ENCODE results near the gene ITIH6.
"Not testable (repeated sequence)": the region's sequence is repeated elsewhere in the genome, so short reads cannot be mapped to it uniquely, and the experiment has no call there.

The ITIH6 gene

DNA sequence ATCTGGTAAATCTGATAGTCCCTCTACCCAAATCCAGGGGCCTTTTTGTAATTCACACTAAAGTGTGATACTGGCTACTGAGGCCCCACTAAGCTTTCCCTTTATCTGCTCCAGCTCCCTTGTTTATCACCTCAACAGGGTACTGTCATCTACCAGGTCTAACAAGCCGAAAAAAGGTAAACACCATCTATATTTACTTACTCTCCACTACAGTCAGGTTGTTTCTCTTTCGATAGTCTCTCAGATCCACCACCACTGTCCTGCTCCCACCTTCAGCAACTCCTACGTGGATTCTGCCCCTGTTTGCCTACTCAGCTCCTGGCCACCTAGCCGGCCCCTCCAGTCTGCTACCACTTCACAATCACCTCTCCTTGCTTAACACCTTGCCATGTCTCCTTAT is 3.3 kb downstream of the ITIH6 start:
- DNase-seq = no peak

DNA sequence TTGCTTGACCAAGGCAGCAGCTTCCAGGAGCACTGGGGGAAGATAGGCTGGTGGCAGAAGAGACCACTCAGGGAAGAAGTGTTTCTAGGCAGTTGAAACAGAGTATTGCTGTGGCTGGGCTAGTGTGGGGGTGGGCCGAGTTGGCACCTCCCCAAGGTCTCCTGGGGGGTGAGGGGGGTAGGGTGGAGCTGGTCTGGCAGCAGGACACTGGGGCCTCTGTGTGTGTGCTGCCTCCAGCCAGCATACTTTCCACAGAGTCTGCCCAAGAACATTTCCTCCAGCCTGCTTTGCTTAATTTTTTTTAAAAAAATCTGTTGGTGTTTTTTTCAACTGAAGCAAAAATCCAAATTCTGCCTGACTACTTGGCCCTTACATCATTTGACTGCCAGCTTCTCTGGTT is 4.0 kb downstream of the ITIH6 start:
- no peak for DNase-seq

DNA sequence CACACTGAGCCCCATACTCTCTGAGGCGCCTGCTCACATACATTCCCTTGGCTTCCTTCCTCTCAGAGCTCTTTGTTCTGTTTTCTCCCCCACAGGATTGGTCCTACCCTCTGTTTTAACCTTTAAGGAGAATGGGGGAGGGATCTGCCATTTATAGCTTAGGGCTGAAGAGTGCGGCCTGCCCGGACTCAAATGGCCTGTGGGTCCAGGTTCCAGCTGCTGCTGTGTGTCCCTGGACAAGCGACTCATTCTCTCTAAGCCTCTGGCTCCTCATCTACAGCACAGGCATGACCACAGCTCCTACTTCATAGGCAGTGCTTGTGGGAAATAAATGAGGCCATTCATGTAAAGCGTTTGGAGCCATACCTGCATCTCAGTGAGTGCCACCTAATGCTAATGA is 8.7 kb downstream of the ITIH6 start:
- not testable (repeated sequence) for DNase-seq

DNA sequence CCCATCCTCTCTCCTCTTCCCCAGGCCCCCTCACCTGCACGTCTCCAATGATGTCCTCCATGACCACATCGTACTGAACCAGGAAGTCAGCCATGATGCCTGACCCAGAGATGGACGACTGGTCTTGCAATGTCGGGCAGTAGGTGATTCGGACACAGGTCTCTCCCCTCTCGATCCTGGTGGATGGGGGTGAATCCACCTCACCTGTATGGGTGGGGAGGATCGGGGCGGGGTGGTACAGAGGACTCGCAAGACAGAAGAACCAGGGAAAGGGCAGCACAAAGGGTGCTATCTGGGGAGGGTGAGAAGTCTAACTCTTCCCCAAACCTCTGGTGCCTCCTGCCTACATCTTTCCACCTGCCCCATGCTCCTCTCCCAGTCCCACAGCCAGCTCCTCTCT is 9.6 kb downstream of the ITIH6 start:
- no peak for DNase-seq

DNA sequence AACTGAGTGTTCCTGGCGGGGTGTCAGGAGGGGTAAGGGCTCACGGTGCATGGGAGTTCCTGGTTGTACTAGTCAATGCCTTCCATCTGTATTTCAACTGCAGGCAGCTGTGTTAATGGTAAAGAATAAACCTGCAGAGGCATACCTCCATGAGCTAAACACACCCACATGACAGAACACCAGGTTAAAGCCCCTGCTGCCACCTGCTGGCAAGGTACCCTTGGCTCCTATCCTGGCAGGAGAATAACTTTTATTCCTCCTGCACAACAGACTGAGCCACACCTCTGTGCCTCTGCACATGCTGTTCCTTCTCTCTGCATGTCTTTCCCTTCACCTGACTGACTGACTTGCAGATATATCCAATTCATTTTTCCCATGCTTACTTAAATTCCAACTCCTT is 11.1 kb downstream of the ITIH6 start:
- DNase-seq = no peak

DNA sequence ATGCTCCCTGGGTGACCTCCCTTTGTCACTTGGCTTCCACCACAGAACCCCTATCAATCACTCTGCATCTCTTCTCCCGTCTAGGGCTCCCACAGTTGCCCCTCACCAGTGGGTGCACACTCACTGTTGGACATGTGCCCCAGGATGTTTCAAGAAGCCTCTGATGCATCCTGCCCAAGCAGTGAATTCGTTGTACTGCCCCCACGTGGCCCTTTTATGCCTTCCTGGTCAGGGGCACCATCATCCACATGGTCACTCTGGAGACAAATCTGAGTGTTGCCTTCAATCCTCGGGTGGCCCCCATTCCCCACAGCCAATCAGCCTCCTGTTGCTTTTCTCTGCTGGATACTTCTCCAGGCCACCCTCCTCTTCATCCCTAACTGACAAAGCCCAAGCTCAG is 12.2 kb downstream of the ITIH6 start:
- no peak for DNase-seq

DNA sequence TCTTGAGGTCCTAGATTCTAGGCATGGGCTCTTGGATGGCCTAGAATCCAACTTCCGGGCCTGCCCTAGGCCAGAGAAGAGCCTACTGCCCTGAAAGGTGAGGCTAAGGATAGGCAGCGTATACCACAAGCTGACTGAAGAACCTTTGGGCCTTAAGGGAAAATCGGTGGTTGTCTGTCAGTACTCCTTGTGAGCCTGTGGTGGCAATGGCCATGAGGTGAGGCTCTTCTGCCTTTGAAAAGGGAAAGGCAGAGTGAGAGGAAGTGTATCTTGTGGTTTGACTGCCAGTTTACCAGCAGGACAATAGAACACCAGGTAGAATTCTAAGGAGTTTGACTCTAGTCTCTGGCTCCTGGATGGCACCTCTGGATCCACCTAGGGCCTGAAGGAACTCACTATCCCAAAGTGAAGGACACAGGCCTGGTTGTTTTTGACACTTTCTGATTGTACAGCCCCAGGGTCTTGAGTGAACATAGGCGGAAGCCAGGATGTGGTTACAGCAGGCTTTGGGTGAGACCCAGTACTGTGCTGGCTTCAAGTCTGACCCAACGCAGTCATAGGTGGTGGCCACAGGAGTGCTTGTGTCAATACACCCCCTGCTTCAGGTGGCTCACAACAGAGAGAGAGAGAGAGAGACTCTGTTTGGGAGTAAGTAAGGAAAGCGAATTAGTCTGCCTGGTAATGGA is 20.9 kb downstream of the ITIH6 start:
- no peak for DNase-seq

DNA sequence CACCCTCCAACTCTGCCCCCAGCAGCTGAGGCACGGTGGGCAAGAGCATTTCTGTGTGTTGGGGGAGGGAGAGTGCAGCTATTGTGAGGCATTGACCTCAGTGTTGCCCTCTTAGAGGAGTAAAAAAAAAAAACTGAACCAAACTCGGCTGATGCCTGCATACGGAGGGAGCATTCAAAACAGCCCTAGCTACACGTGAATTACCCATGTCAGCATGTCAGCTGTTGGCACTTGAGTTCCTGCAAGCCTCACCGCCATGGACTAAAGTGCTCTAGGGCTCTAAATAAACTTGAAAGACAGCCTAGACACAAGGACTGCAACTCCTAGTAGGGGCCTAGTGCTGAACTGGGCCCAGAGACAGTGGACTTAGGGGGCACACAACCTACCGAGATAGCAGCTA is 22.0 kb downstream of the ITIH6 start:
- DNase-seq = no peak

DNA sequence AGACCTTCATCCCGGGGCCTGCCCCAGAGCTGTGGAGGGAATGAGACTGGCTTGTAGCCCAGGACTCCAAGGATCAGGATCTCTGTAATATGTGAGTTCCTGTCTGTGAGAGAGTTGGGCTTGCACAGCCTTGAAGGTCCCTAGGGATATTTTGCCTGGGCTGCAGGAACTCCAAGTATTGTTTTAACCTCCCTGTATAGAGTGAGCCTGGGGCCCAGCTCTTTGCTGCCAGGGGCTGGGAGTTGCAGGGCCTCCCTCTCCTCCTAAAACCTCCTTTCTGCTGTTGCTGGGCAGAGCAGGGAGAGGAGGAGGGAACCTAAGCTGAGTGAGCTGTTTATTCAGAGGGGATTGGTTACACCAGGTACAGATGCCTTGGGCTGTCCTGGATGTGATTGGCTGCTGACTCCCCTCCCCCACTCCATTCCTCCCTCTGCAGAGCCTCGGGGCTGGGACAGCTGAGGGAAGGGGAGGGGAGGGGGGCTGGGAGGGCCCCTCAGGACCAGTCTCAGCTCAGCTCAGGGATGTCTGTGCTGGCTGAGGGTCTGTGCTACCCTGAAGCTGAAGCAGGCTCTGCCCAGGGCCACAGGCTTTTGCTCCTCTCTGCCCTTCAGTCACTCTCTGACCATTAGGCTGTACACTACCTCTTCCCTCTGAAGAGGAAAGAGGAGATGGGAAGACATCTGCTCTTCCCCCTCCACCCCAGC is 23.5 kb downstream of the ITIH6 start:
- DNase-seq = not testable (repeated sequence)

DNA sequence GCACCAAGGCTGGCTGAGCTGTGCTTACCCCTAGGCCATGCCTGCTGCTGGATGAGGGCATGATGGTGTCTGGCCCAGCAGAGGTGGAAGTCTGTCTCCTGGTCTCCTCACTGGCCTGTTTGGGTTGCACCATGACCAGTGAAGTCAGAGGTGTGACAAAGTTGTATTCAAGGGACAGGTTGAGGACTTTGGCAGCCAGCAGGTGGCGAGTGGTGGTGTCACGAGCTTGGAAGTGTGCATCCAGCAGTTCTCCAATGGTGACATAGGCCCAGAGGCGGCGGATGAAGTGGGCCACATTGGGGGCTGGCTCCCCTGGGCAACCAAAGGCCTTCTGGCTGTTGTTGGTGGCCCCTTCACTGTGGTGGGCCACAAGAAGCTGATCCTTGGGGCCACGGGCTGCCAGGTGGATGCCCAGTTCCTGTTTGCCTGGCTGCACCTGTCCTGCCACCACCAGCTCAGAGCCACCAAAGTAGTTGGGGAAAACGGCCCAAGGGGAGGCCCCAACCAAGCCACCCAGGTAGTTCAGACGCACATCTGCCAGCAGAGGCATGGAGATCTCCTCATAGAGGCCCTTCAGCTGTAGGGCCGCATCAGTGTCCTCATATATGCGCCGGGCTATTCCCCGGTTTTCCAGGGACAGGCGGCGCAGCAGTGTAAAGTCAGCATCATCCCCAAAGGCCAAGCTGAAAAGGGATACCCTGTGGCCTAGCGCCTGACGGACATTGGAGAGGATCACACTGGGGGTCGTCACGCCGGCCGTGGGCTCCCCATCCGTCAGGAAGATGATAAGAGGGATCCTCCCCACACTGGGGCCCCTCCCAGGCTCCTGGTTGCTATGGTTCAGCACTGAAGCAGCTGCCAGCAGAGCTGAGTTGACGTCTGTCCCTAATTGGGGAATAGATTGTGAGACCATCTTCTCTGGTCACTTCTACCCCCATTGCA is 39.7 kb downstream of the ITIH6 start:
- DNase-seq = no peak

DNA sequence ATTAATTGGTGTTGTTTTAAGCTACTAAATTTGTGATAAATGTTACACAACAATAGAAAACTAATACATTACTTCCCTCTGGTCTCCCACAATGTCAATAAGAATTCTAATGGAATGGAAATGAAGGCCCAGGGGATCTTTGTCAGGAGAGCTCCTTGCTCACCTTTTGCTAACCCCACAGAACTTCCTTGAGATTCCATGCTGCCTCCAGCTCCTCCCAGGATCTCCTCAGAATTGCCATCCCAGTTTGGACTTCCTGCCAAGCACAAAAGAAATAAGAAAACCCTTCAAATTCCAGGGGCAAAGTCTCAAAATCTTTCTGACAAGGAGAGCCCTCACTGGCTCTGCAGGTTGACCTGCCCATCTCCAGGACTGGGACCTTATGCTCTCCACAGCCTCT is 43.2 kb downstream of the ITIH6 start:
- DNase-seq = no peak

DNA sequence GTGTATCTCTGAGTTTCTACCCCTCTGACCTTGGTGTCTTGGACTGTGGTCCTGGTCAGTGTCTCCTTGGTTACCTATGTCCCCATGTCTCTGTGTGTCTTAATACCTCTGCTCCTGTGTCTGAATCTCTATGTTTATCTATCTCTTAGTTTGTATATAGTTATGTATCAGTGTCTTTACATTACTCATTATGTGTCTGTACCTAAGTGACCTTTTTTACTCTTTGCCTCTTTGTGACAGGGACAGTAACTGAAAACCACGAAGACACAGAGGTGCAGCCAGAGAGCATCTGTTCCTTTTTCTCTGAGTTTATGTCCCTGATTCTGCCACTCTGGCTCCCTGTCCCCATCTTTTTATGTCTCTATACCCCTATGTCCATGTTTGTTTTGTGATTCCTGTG is 49.4 kb downstream of the ITIH6 start:
- DNase-seq = no peak

DNA sequence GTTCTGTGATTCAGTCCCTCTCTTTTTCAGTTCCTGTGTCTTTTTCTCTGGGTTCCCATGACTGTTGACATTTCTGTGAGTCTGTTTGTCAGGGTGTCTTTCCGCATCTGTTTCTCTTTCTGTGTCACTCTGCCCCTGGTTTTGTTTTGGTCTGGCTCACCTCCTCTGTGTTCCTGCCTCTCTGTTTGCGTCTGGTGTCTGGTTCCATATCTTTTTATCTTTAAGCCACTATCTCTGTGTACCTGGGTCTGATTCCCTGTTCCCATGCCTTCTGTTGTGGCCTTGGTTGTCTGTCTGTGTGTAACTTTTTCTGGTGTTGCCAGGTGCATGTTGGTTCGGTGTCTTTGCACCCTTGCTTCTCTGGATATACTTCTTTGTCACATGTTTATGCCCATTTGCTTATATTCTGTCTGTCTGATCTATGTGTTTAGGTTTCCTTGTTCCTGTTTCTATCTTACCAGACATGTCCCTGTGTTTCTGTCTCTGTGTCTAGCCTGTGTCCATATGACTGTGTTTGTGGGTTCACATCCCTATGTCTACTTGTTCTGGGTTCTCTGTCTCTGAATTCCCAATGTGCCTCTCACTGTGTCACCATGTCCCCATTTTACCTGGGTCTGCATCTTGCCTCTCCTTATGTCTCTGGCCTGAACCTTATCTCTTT is 50.2 kb downstream of the ITIH6 start:
- no peak for DNase-seq

DNA sequence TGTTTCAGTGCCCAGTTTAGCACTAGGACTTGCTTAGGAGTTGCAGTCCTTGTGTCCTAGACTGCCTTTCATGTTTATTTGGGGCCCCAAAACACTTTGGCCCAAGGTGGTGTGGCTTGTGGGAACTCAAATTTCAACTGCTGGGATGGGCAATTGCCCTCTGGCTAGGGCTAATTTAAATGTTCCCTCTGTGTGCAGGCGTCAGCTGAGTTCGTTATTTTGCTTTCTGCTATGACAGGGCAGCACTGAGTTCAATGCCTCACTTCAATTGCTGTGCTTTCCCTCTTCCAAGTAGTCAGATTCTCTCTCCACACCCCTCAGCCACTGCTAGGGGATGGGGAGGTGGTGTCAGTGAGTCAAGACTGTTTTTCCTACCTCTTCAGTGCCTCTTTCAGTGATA is 51.1 kb downstream of the ITIH6 start:
- no peak for DNase-seq

DNA sequence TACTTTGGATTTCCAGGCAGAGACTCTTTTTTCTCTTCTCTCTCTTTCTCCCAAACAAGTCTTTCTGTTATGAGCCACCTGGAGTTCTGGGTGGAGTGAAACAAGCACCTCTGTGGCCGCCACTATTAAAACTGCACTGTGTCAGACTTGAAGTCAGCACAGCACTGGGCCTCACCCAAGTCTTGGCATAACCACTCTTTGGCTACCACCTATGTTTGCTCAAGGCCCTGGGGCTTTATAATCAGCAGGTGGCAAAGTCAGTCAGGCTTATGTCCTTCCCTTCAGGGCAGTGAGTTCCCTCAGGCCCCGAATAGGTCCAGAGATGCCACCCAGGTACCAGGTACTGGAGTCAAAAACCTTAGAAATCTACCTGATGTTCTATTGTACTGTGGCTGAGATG is 52.4 kb downstream of the ITIH6 start:
- no peak for DNase-seq

DNA sequence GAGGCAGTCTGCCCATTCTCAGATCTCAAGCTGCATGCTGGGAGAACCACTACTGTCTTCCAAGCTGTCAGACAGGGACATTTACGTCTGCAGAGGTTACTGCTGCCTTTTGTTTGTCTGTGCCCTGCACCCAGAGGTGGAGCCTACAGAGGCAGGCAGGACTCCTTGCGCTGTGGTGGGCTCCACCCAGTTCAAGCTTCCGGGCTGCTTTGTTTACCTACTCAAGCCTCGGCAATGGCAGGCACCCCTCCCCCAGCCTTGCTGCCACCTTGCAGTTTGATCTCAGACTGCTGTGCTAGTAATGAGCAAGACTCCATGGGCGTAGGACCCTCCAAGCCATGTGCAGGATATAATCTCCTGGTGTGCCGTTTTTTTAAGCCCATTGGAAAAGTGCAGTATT is 59.5 kb downstream of the ITIH6 start:
- not testable (repeated sequence) for DNase-seq

DNA sequence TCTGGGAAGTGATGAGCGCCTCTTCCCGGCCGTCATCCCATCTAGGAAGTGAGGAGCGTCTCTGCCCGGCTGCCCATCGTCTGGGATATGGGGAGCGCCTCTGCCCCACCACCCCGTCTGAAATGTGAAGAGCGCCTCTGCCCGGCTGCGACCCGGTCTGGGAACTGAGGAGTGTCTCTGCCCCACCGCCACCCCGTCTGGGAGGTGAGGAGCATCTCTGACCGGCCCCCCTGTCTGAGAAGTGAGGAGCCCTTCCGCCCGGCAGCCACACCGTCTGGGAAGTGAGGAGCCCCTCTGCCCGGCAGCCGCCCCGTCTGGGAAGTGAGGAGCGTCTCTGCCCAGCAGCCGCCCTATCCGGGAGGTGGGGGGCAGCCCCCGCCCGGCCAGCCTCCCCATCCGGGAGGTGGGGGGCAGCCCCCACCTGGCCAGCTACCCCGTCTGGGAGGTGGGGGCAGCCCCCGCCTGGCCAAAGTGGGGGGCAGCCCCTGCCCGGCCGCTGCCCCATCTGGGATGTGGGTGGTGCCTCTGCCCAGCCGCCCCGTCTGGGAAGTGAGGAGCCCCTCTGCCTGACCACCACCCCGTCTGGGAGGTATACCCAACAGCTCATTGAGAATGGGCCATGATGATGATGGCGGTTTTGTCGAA is 61.6 kb downstream of the ITIH6 start:
- not testable (repeated sequence) for DNase-seq

DNA sequence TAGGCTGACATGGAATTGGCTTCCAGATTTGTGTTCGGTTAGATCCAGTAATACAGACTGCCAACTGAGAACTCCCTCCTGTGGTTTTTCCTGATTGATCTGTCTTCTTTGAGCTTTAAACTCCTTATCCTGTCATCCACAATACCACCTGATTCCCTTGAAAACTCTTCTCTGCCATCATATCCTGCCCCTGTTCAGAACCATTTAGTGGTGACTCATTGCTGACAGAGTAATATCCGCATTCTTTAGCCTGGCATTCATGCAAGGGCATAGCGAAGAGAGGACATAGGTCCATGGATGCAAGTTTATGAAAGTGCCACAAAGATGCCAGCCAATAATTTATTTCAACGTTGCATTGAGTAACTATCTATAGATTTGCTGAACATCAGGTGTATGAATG is 76.6 kb downstream of the ITIH6 start:
- no peak for DNase-seq

DNA sequence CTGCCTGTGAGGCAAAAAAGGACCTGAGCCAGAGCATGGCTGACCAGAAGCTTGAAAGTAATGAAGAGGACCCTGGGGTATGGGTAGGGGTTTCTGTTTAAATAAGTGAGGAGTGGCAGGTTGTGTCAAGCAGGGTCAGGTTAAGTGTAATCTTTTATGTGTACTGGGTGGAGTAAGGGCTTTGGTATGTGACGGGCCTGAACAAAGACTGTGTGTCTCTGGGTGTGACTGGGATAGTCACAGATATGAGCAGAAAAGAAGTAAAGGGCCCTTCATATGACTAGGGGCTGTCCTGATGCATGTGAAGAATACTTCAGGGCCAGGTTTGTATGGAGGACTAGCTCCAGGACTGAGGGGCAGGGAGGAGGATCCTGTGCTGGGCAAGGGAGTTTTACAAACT is 82.4 kb downstream of the ITIH6 start:
- DNase-seq = no peak

DNA sequence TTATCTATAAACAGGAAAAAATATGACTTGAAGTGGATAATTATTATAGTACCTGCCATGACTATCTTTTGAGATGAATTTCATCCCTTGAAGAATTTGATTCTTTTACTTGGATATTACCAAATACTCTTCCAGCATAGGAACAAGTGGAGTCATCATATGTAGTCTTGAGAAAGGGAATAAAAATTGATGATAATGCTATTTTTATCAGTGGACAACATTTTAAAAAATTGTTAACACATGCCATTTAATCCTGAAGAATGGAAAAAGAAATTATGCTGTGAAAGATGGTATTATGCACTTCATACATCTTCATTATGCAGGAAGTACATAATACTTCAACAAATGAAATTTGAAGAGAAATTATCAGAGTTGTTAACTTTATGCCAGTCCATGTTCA is 83.6 kb downstream of the ITIH6 start:
- no peak for DNase-seq

DNA sequence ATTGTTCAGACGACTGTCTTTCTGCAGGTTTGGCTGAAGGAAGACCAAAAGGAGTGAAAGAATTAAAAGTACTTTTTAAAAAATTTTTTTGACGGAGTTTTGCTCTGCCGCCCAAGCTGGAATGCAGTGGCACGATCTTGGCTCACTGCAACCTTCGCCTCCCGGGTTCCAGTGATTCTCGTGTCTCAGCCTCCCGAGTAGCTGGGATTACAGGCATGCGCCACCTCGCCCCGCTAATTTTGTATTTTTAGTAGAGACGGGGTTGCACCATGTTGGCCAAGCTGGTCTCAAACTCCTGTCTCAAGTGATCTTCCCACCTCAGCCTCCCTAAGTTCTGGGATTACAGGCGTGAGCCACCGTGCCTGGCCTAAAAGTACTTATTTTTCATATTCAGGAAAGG is 86.3 kb downstream of the ITIH6 start:
- no peak for DNase-seq

DNA sequence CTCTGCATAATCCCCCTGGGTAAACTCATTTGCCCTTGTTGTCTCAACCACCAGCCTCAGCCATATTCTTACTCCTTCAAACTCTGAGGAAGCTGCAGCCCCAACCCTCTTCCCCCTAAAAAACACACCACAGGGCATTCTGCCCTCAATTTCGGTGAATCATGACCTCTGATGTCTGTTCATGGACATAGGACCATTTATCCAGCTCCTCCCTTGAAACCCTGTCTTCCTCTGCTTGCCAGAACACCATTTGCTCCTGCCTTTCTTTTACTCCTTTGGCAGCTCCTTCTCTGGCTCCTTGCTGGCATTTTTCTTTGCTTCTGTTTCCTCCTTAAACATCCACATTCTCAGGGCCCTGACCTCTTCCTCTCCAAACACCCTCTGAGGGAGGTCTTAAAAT is 87.1 kb downstream of the ITIH6 start:
- DNase-seq = no peak

DNA sequence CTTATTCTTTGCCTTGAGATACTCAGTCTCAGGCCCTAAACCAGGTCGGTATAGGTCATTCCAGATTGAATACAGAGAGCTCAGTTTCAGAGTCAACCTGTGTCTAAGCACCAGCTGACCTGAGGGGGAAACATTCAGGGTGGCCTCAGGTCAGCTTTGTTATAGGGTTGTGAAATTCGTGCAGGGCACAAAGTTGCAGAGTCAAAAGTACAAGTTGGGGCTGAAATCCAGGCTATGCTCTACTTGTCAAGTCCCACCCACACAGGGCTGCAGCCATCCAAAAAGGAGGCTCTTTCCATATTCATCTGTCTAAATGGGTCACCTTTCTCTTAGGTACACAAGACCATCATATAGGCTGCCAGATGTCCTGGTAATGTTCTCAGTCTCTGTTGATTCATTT is 89.7 kb downstream of the ITIH6 start:
- no peak for DNase-seq
